HepG2 (cell line): ENCODE data around the gene TRMT1. TPM values are rescaled to one million over a fixed set of nuclear protein-coding genes. Genes with fewer than 3 reads are reported as not detected.

ENCODE experiments used
- ARNT2 ChIP-seq: sonication (generic); formaldehyde crosslinking; IDR thresholded peaks from 2 replicates; pipeline ENCODE4 v1.8.0; 2022; ENCODE audit warnings: mild to moderate bottlenecking, low read depth, missing genetic modification reagents, moderate library complexity
- ETV6 ChIP-seq: sonication (generic); formaldehyde crosslinking; conservative IDR thresholded peaks from 2 replicates; pipeline ENCODE4 v1.4.0; 2020; ENCODE audit warnings: missing genetic modification reagents
- HDAC2 ChIP-seq: sonication (generic); formaldehyde crosslinking; IDR thresholded peaks from 2 replicates; pipeline ENCODE4 v1.4.0; 2020; ENCODE audit warnings: missing genetic modification reagents
- KDM3A ChIP-seq: IDR thresholded peaks from 2 replicates; pipeline ENCODE4 v1.6.1; 2018; ENCODE audit warnings: low read depth, missing compliant biosample characterization
- MED1 ChIP-seq: sonication (generic); formaldehyde crosslinking; IDR thresholded peaks from 2 replicates; pipeline ENCODE4 v1.4.0; 2020; ENCODE audit warnings: missing genetic modification reagents
- MNT ChIP-seq: fragments of 450-650 bp; IDR thresholded peaks from 2 replicates; pipeline ENCODE4 v1.6.1; 2016
- PBX2 ChIP-seq: IDR thresholded peaks from 2 replicates; pipeline ENCODE4 v1.6.1; 2016; ENCODE audit warnings: control low read depth
- POLR2AphosphoS2 ChIP-seq: IDR thresholded peaks from 2 replicates; pipeline ENCODE4 v1.6.1; 2011; ENCODE audit warnings: low read depth, low read length, improper control_type of control experiment
- SALL1 ChIP-seq: sonication (generic); formaldehyde crosslinking; IDR thresholded peaks from 2 replicates; pipeline ENCODE4 v1.8.0; 2022; ENCODE audit warnings: mild to moderate bottlenecking, missing genetic modification reagents
- SNAPC5 ChIP-seq: sonication (generic); formaldehyde crosslinking; IDR thresholded peaks from 2 replicates; pipeline ENCODE4 v1.8.1; 2023; ENCODE audit warnings: mild to moderate bottlenecking, missing genetic modification reagents, borderline replicate concordance
- TFE3 ChIP-seq: IDR thresholded peaks from 2 replicates; pipeline ENCODE4 v1.6.1; 2016
- THRA ChIP-seq: sonication (generic); formaldehyde crosslinking; IDR thresholded peaks from 2 replicates; pipeline ENCODE4 v1.4.0; 2020; ENCODE audit warnings: missing genetic modification reagents, borderline replicate concordance
- YEATS2 ChIP-seq: sonication (generic); formaldehyde crosslinking; IDR thresholded peaks from 2 replicates; pipeline ENCODE4 v1.4.0; 2020; ENCODE audit warnings: missing genetic modification reagents, borderline replicate concordance
- ZFP36 ChIP-seq: fragments of 150-350 bp; IDR thresholded peaks from 2 replicates; pipeline ENCODE4 v1.6.1; 2018; ENCODE audit warnings: borderline replicate concordance, low read length, low read depth; ENCODE audit not compliant: partially characterized antibody
- ZFP37 ChIP-seq: sonication (generic); formaldehyde crosslinking; IDR thresholded peaks from 2 replicates; pipeline ENCODE4 v1.4.0; 2020; ENCODE audit warnings: missing genetic modification reagents, borderline replicate concordance
- ZIK1 ChIP-seq: sonication (generic); formaldehyde crosslinking; IDR thresholded peaks from 2 replicates; pipeline ENCODE4 v1.5.0; 2020; ENCODE audit warnings: mild to moderate bottlenecking, low read depth, missing genetic modification reagents, borderline replicate concordance
- ZMYM3 ChIP-seq: sonication (generic); formaldehyde crosslinking; IDR thresholded peaks from 2 replicates; pipeline ENCODE4 v1.5.1; 2020; ENCODE audit warnings: mild to moderate bottlenecking, missing genetic modification reagents
- ZNF329 ChIP-seq: sonication (generic); formaldehyde crosslinking; IDR thresholded peaks from 2 replicates; pipeline ENCODE4 v1.9.0; 2021; ENCODE audit warnings: low read depth, mild to moderate bottlenecking, missing genetic modification reagents
- ZNF563 ChIP-seq: sonication (generic); formaldehyde crosslinking; IDR thresholded peaks from 2 replicates; pipeline ENCODE4 v1.8.0; 2022; ENCODE audit warnings: mild to moderate bottlenecking, moderate library complexity, missing genetic modification reagents
- ZNF674 ChIP-seq: sonication (generic); formaldehyde crosslinking; IDR thresholded peaks from 2 replicates; pipeline ENCODE4 v1.5.0; 2020; ENCODE audit warnings: low read depth, mild to moderate bottlenecking, missing genetic modification reagents
- ZNF710 ChIP-seq: sonication (generic); formaldehyde crosslinking; IDR thresholded peaks from 2 replicates; pipeline ENCODE4 v1.5.0; 2020; ENCODE audit warnings: mild to moderate bottlenecking, missing genetic modification reagents, borderline replicate concordance
- ZSCAN21 ChIP-seq: sonication (generic); formaldehyde crosslinking; IDR thresholded peaks from 2 replicates; pipeline ENCODE4 v1.8.0; 2022; ENCODE audit warnings: mild to moderate bottlenecking, missing genetic modification reagents, moderate library complexity, borderline replicate concordance
- polyA plus RNA-seq, 8 experiments: library from polyadenylated mRNA; depleted of rRNA in 3 of 8; stranded (reverse) in 7 of 8; unstranded in 1 of 8; fragments of >200 nt; fragmentation: Illumina TruSeq in 4 of 8; extraction: Trizol in 4 of 8; gene quantifications; 2 replicates each; pipeline versions ENCODE4 v1.2.1 to v1.2.3, GENCODE V29; 2011 to 2016; ENCODE audit warnings: low read depth in 4 of 8, missing spikeins in 1 of 8, mixed read lengths in 1 of 8; ENCODE audit not compliant: insufficient read depth in 1 of 8
- total RNA-seq, 5 experiments: library from RNA; depleted of rRNA; stranded (reverse); fragments of >200 nt; fragmentation: Illumina TruSeq; extraction: Trizol; gene quantifications; 2 replicates each; pipeline ENCODE4 v1.2.3, GENCODE V29; 2016; ENCODE audit warnings: low read depth in 1 of 5

The TRMT1 gene
- total and polyA plus RNA-seq, 2 of the 13 experiments (the other 11 are each of a cell fraction or from before 2014, with no cell fraction given), result 35.5 to 44.1 TPM

GRCh38 chr19:13093407-13094105 lies 23.0 kb downstream of the TRMT1 start (continued):
- TF ChIP-seq TFE3 (CRISPR knock-in tag) (no peak), PBX2 (CRISPR knock-in tag) (no peak), ZMYM3 (CRISPR knock-in tag) (peak; percentile 54; the same call in 1 of the 2 replicates), ARNT2 (CRISPR knock-in tag) (no peak), ZIK1 (no peak), YEATS2 (CRISPR knock-in tag) (peak; percentile 19; the same call in 1 of the 2 replicates), ZNF329 (CRISPR knock-in tag) (no peak), ZNF563 (no peak), ETV6 (CRISPR knock-in tag) (0 out of 2 replicates have a peak, but pooled peaks have one; percentile 20), ZNF710 (CRISPR knock-in tag) (no peak), ZFP36 (no peak), MED1 (CRISPR knock-in tag) (0 out of 2 replicates have a peak, but pooled peaks have one; percentile 35), HDAC2 (CRISPR knock-in tag) (no peak), THRA (CRISPR knock-in tag) (0 out of 2 replicates have a peak, but pooled peaks have one; percentile 23), KDM3A (peak; percentile 43; the same call in 1 of the 2 replicates), POLR2AphosphoS2 (no peak), ZNF674 (CRISPR knock-in tag) (no peak), SALL1 (CRISPR knock-in tag) (peak; percentile 32; the same call in 1 of the 2 replicates), SNAPC5 (CRISPR knock-in tag) (no peak), MNT (no peak), ZFP37 (CRISPR knock-in tag) (0 out of 2 replicates have a peak, but pooled peaks have one; percentile 13), ZSCAN21 (CRISPR knock-in tag) (0 out of 2 replicates have a peak, but pooled peaks have one; percentile 28)
